ENCODE measurements around the gene DEAF1. TPM values are rescaled to one million over a fixed set of nuclear protein-coding genes. Genes with fewer than 3 reads are reported as not detected.

The DEAF1 gene
- total and polyA plus RNA-seq, 8 donors, result 12.3 to 111 (median 37.0) TPM

DNA sequence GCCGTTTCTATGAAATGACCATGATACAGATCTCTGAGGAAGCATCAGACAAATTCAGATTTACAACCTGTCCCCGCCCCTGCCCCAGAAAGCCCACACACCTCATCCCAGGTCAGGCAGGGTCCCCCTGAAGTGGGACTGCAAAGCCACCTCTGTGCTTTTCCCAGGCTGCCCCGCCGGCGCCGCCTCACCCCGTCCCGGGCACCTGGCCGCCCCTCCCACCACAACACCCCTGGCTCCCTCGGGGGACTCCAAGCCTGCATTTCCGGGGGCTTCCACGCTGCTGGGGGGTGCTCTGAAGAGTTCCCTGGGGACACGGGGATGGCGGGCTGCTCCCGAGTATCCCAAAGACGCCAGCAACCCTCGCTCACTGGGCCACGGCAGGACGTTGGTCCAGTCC is 34.7 kb downstream of the DEAF1 start:
- Histone ChIP-seq H3K9me3 (no peaks in the 10 kb centered on the region), H3K27me3 (no peaks in the 10 kb centered on the region), H3K36me3 (peaks cover 0 to 77% (median 60%) of the 10 kb centered on the region in 4 donors), H3K4me1 (peaks cover 0 to 6% (median 4%) of the 10 kb centered on the region in 4 donors), H3K4me3 (no peak overlapping the region), H3K27ac (no peak overlapping the region)
- 90 to 95% (median 90%) methylated on average over 16 to 19 of the region's 19 CpGs for WGBS, 5 donors
- intact Hi-C loops (cut with DNase I; ENCODE audit: low total_unique reads), result loop anchor here (10.0 kb wide), 1 partner anchor 65 kb away; no protein-coding TSS in a partner anchor
- DNase-seq, result no peak
- TF ChIP-seq POLR2A (IDR thresholded peaks at IDR 0.05) (no peak), POLR2AphosphoS5 (IDR thresholded peaks at IDR 0.05) (no peak), EP300 (IDR thresholded peaks at IDR 0.05) (no peak)
- TF ChIP-seq, protein P1, sequence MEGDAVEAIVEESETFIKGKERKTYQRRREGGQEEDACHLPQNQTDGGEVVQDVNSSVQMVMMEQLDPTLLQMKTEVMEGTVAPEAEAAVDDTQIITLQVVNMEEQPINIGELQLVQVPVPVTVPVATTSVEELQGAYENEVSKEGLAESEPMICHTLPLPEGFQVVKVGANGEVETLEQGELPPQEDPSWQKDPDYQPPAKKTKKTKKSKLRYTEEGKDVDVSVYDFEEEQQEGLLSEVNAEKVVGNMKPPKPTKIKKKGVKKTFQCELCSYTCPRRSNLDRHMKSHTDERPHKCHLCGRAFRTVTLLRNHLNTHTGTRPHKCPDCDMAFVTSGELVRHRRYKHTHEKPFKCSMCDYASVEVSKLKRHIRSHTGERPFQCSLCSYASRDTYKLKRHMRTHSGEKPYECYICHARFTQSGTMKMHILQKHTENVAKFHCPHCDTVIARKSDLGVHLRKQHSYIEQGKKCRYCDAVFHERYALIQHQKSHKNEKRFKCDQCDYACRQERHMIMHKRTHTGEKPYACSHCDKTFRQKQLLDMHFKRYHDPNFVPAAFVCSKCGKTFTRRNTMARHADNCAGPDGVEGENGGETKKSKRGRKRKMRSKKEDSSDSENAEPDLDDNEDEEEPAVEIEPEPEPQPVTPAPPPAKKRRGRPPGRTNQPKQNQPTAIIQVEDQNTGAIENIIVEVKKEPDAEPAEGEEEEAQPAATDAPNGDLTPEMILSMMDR (IDR thresholded peaks at IDR 0.05), result no peak

DNA sequence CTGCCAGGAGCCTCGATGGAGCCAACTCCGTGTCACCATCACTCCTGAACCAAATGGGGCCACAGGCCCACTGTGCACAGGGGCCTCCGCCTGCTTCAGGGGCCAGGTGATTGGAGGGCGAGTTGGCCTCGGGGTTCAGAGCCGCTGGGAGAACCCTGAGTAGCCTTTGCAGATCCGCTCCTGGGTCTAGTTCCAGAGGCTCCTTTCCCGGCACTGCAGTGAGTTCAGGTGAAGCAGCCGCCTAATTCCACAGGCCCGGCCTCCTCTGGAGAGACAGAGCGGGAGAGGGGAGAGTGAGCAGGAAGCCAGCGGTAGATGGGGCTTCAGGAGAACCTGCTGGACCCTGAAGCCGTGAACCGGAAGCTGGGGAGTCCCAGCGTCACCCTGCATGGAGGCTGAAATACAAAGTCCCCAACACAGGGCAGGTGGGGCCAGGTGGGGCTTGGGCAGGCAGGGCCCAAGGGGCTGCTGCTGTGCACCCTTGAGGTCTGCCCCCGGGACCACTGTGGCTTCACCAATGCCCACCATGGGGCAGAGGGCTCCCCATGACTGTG is 35.4 kb downstream of the DEAF1 start:
- H3K9me3 ChIP-seq, result no peaks in the 10 kb centered on the region
- intact Hi-C loops (cut with DNase I; ENCODE audit: low total_unique reads), result loop anchor here (10.0 kb wide), 1 partner anchor 65 kb away; no protein-coding TSS in a partner anchor
- no peak overlapping the region for H3K27ac ChIP-seq
- DNase-seq, result no peak
- 85 to 97% (median 94%) methylated on average over 13 to 16 of the region's 16 CpGs for WGBS, 5 donors
- no peak overlapping the region for H3K4me3 ChIP-seq
- peaks cover 0 to 80% (median 62%) of the 10 kb centered on the region in 4 donors for H3K36me3 ChIP-seq
- H3K27me3 ChIP-seq, result no peaks in the 10 kb centered on the region
- peaks cover 5 to 13% (median 10%) of the 10 kb centered on the region in 4 donors for H3K4me1 ChIP-seq
- TF ChIP-seq EP300 (IDR thresholded peaks at IDR 0.05), result no peak
- no peak for TF ChIP-seq POLR2A (IDR thresholded peaks at IDR 0.05)
- TF ChIP-seq POLR2AphosphoS5 (IDR thresholded peaks at IDR 0.05), result no peak
- TF ChIP-seq, protein P1 (IDR thresholded peaks at IDR 0.05), result no peak

GRCh38 chr11:657691-658126 is 37.3 kb downstream of the DEAF1 start:
- intact Hi-C loops (cut with DNase I; ENCODE audit: low total_unique reads), result no loop called here
- H3K9me3 ChIP-seq, result no peaks in the 10 kb centered on the region
- H3K4me3 ChIP-seq, result no peak overlapping the region
- TF ChIP-seq, protein P1 (IDR thresholded peaks at IDR 0.05), result no peak
- TF ChIP-seq POLR2AphosphoS5 (IDR thresholded peaks at IDR 0.05) (no peak), EP300 (IDR thresholded peaks at IDR 0.05) (no peak), POLR2A (IDR thresholded peaks at IDR 0.05) (no peak)
- DNase-seq, result no peak
- H3K27me3 ChIP-seq, result no peaks in the 10 kb centered on the region
- WGBS, 5 donors, result 72 to 91% (median 86%) methylated on average over 14 of the region's 14 CpGs
- peaks cover 6 to 83% (median 63%) of the 10 kb centered on the region in 4 donors for H3K36me3 ChIP-seq
- no peak overlapping the region for H3K27ac ChIP-seq
- H3K4me1 ChIP-seq, result peaks cover 5 to 14% (median 9%) of the 10 kb centered on the region in 4 donors

DNA sequence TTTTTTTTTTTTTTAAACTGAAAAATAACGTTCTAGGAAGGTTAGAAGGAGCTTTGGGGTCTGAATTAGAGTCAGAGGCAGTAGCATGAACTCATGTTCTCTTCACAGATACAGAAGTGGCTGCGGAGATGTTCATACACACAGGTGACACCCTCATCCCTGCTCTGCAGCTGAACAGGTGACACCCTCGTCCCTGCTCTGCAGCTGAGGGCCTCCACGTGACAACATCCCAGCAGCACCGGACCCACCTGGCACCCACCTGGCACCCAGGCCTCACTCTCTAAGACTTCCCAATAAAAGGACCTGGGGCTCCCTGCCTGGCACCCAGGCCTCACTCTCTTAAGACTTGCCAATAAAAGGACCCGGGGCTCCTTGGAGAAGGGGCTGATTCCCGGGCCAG is 38.2 kb downstream of the DEAF1 start:
- no peaks in the 10 kb centered on the region for H3K27me3 ChIP-seq
- DNase-seq, result no peak
- no peak overlapping the region for H3K27ac ChIP-seq
- TF ChIP-seq, protein P1 (IDR thresholded peaks at IDR 0.05), result no peak
- TF ChIP-seq EP300 (IDR thresholded peaks at IDR 0.05), result no peak
- TF ChIP-seq POLR2A (IDR thresholded peaks at IDR 0.05), result no peak
- TF ChIP-seq POLR2AphosphoS5 (IDR thresholded peaks at IDR 0.05), result no peak
- 80 to 86% (median 84%) methylated on average over 5 to 7 of the region's 7 CpGs for WGBS, 5 donors
- H3K4me1 ChIP-seq, result peaks cover 5 to 14% (median 7%) of the 10 kb centered on the region in 4 donors
- no peak overlapping the region for H3K4me3 ChIP-seq
- intact Hi-C loops (cut with DNase I; ENCODE audit: low total_unique reads), result no loop called here
- H3K9me3 ChIP-seq, result no peaks in the 10 kb centered on the region
- peaks cover 6 to 83% (median 63%) of the 10 kb centered on the region in 4 donors for H3K36me3 ChIP-seq
